A549 (cell line): Measurements from ENCODE around the gene PAXX. TPM values are rescaled to one million over a fixed set of nuclear protein-coding genes. Genes with fewer than 3 reads are reported as not detected.

Experiments used
- ATAC-seq, 2 experiments: fragments of 200-7000 bp in 1 of 2; fragments of >200 bp in 1 of 2; cut with Nextera tagmentation in 1 of 2; cut with Tn5 transposase in 1 of 2; 3 replicates each; pipeline versions ENCODE4 v1.8.0 to v1.9.1; 2018 to 2020; ENCODE audit warnings: mild to moderate bottlenecking in 1 of 2, moderate library complexity in 1 of 2
- CTCF ChIA-PET: fragments of 300-600 bp; sonication (Branson Sonifier 250); formaldehyde crosslinking; extraction: SDS; loops from one replicate; lab custom pipeline; 2021; ENCODE audit warnings: antibody characterized with exemption, inconsistent platforms; lab: Yijun Ruan, JAX
- POLR2A ChIA-PET: fragments of 350-600 bp; formaldehyde crosslinking; extraction: SDS; loops from one replicate; lab custom pipeline; 2021; ENCODE audit warnings: antibody characterized with exemption, inconsistent platforms; lab: Yijun Ruan, JAX
- DNase-seq, 2 experiments: peaks; one replicate each; pipeline versions ENCODE4 v3.0.0 to v3.0.0-alpha.2; 2011 to 2016; ENCODE audit warnings: low read depth in 1 of 2, low spot score in 1 of 2
- FAIRE-seq: peaks from 2 replicates; lab custom pipeline; 2011; peaks lifted over from hg19 to GRCh38; lab: Jason Lieb, UNC
- H3K27ac ChIP-seq, 2 experiments: fragments of >200 bp; sonication (Bioruptor Twin); formaldehyde crosslinking; 3 replicates each; pipeline ENCODE4 v1.5.1; 2016 to 2017
- H3K4me1 ChIP-seq: fragments of >200 bp; sonication (Bioruptor Twin); formaldehyde crosslinking; 3 replicates; pipeline ENCODE4 v1.6.1; 2016
- H3K4me2 ChIP-seq: fragments of >200 bp; sonication (Bioruptor Twin); formaldehyde crosslinking; 3 replicates; pipeline ENCODE4 v1.6.1; 2016
- H3K4me3 ChIP-seq: fragments of >200 bp; sonication (Bioruptor Twin); formaldehyde crosslinking; 3 replicates; pipeline ENCODE4 v1.5.1; 2016
- H3K9me3 ChIP-seq: fragments of >200 bp; sonication (Bioruptor Twin); formaldehyde crosslinking; 3 replicates; pipeline ENCODE4 v1.6.1; 2016
- ATOH8 ChIP-seq: fragments of 250-450 bp; sonication (Bioruptor Pico); IDR thresholded peaks from 2 replicates; pipeline ENCODE4 v1.5.0; 2020; ENCODE audit warnings: low read depth, mild to moderate bottlenecking, moderate library complexity
- CBX8 ChIP-seq: fragments of 200-600 bp; sonication (generic); IDR thresholded peaks from 2 replicates; pipeline ENCODE4 v1.6.1; 2016
- E2F6 ChIP-seq: IDR thresholded peaks from 2 replicates; pipeline ENCODE4 v1.6.1; 2012; ENCODE audit warnings: low read depth, borderline replicate concordance
- EHMT2 ChIP-seq: fragments of 200-600 bp; sonication (generic); IDR thresholded peaks from 2 replicates; pipeline ENCODE4 v1.6.1; 2016; ENCODE audit warnings: antibody characterized with exemption, low read depth, mild to moderate bottlenecking, moderate library complexity
- FOXS1 ChIP-seq: fragments of 250-450 bp; sonication (Bioruptor Pico); IDR thresholded peaks from 2 replicates; pipeline ENCODE4 v1.5.0; 2020; ENCODE audit warnings: mild to moderate bottlenecking, moderate library complexity
- HES2 ChIP-seq: fragments of >200 bp; sonication (Bioruptor Twin); formaldehyde crosslinking; IDR thresholded peaks from 2 replicates; pipeline ENCODE4 v1.6.1; 2016
- HEYL ChIP-seq: fragments of 250-450 bp; sonication (Bioruptor Pico); IDR thresholded peaks from 2 replicates; pipeline ENCODE4 v1.8.0; 2021; ENCODE audit warnings: mild to moderate bottlenecking, moderate library complexity
- JUN ChIP-seq, 2 experiments: fragments of >200 bp; sonication (Bioruptor Twin); formaldehyde crosslinking; IDR thresholded peaks; 2 replicates in 1 of 2; 3 replicates in 1 of 2; pipeline ENCODE4 v1.6.1; 2016 to 2017
- KDM1A ChIP-seq: fragments of 200-600 bp; sonication (generic); IDR thresholded peaks from 2 replicates; pipeline ENCODE4 v1.6.1; 2016; ENCODE audit warnings: low read depth, mild to moderate bottlenecking
- MAFK ChIP-seq: fragments of 450-650 bp; IDR thresholded peaks from 2 replicates; pipeline ENCODE4 v1.6.1; 2014; ENCODE audit not compliant: partially characterized antibody
- MAZ ChIP-seq: fragments of 150-350 bp; IDR thresholded peaks from 2 replicates; pipeline ENCODE4 v1.6.1; 2014; ENCODE audit warnings: antibody characterized with exemption, low read depth, low read length, borderline replicate concordance
- MYC ChIP-seq: IDR thresholded peaks from 2 replicates; pipeline ENCODE4 v1.6.1; 2012; ENCODE audit warnings: mild to moderate bottlenecking, inconsistent platforms, low read length, improper control_type of control experiment, borderline replicate concordance
- PHF8 ChIP-seq: fragments of 200-600 bp; sonication (generic); IDR thresholded peaks from 2 replicates; pipeline ENCODE4 v1.6.1; 2016; ENCODE audit warnings: low read depth, mild to moderate bottlenecking, antibody characterized with exemption, moderate library complexity, borderline replicate concordance
- POLR2AphosphoS2 ChIP-seq: conservative IDR thresholded peaks from 2 replicates; pipeline ENCODE4 v1.6.1; 2012; ENCODE audit warnings: low read length, improper control_type of control experiment, inconsistent platforms
- RARB ChIP-seq: fragments of 250-450 bp; sonication (Bioruptor Pico); IDR thresholded peaks from 2 replicates; pipeline ENCODE4 v1.8.0; 2021; ENCODE audit warnings: mild to moderate bottlenecking, moderate library complexity
- SREBF2 ChIP-seq: fragments of 450-650 bp; IDR thresholded peaks from 2 replicates; pipeline ENCODE4 v1.6.1; 2014; ENCODE audit warnings: mild to moderate bottlenecking, moderate library complexity
- USF2 ChIP-seq: fragments of 450-650 bp; IDR thresholded peaks from 2 replicates; pipeline ENCODE4 v1.6.1; 2014; ENCODE audit warnings: antibody characterized with exemption
- ZSCAN20 ChIP-seq: fragments of 250-450 bp; sonication (Bioruptor Pico); IDR thresholded peaks from 2 replicates; pipeline ENCODE4 v1.8.0; 2022; ENCODE audit warnings: mild to moderate bottlenecking, moderate library complexity
- WGBS: methylation state at CpG from one replicate; pipeline ENCODE4 v1.1.6; 2017; ENCODE audit errors: missing lambda C conversion rate; 5-methylcytosine and 5-hydroxymethylcytosine counted together
- polyA plus RNA-seq, 4 experiments: library from polyadenylated mRNA; depleted of rRNA in 3 of 4; stranded (reverse); fragments of >200 nt; fragmentation: RNase III in 1 of 4; extraction: RNeasy Plus Mini Kit Qiagen cat#74134 plus additional on column Dnase treatment in 1 of 4; gene quantifications; 2 replicates in 3 of 4; 3 replicates in 1 of 4; pipeline ENCODE4 v1.2.3, GENCODE V29; 2011 to 2017

Gene PAXX
- polyA plus RNA-seq, 2 of the 4 experiments (the other 2 are of a cell fraction): 15.6 to 53.2 TPM

- TF ChIP-seq CBX8 (no peak), E2F6 (no peak), KDM1A (no peak), PHF8 (no peak), MAZ (no peak), ZSCAN20 (CRISPR knock-in tag) (no peak), HEYL (CRISPR knock-in tag) (no peak)
- TF ChIP-seq, all 56 proteins: peak for 0
- WGBS: 75% methylated on average over 10 of the region's 15 CpGs
- ChIA-PET POLR2A (interaction anchor here (1.0 to 1.9 kb wide), 4 partner anchors 17 to 100 kb away, joined by 3 to 8 read pairs (median 4); partner anchors contain the start of genes CLIC3, NPDC1 and PAXX), CTCF (interaction anchor here (0.5 to 20.4 kb wide), 65 partner anchors 7 to 301 kb away, joined by 3 to 282 read pairs (median 5); partner anchors contain the start of genes AJM1, ANAPC2, C8G and CLIC3)
- DNase-seq (no peak), ATAC-seq (no peak), FAIRE-seq (no peak)
- H3K4me1 ChIP-seq: peaks cover 33% of the 10 kb centered on the region
- H3K27ac ChIP-seq: no peak overlapping the region
- no peaks in the 10 kb centered on the region for H3K9me3 ChIP-seq
- H3K4me3 ChIP-seq: no peak overlapping the region
- H3K4me2 ChIP-seq: no peak overlapping the region
Measured at GRCh38 chr9:137030006-137030405, 37.8 kb downstream of the PAXX start.

GRCh38 chr9:137030538-137031527, 38.6 kb downstream of the PAXX start:
- TF ChIP-seq EHMT2 (no peak), HES2 (no peak), RARB (CRISPR knock-in tag) (no peak), POLR2AphosphoS2 (no peak), CBX8 (no peak), FOXS1 (no peak), ATOH8 (CRISPR knock-in tag) (no peak), MYC (no peak), JUN (IDR thresholded peaks at IDR 0.05) (no peak), MAZ (no peak), SREBF2 (no peak), MAFK (no peak), USF2 (no peak)
- TF ChIP-seq, all 56 proteins: peak for 0
- no peak overlapping the region for H3K4me2 ChIP-seq
- no peak overlapping the region for H3K27ac ChIP-seq
- ATAC-seq: no peak
- ChIA-PET CTCF (interaction anchor here (0.8 to 20.4 kb wide), 23 partner anchors 6 to 243 kb away, joined by 3 to 282 read pairs (median 12); partner anchors contain the start of genes AJM1, C8G, ENTPD2 and FBXW5), POLR2A (no interaction called here)
- no peak overlapping the region for H3K4me3 ChIP-seq
- no peaks in the 10 kb centered on the region for H3K9me3 ChIP-seq
- 89% methylated on average over 48 of the region's 65 CpGs for WGBS
- peaks cover 37% of the 10 kb centered on the region for H3K4me1 ChIP-seq
- no peak for DNase-seq
- no peak for FAIRE-seq
